Left colon (tissue), 2 donors: Measurements from ENCODE around the gene PEPD. TPM values are rescaled to one million over a fixed set of nuclear protein-coding genes. Genes with fewer than 3 reads are reported as not detected.

Source experiments
- ATAC-seq: fragments of 200-7000 bp; cut with Tn5 transposase; one replicate; pipeline ENCODE4 v1.9.1; 2020; ENCODE audit warnings: mild to moderate bottlenecking, moderate library complexity
- DNase-seq, 2 donors: peaks; one replicate each; pipeline ENCODE4 v3.0.0-alpha.2; 2020
- intact Hi-C, 2 donors: fragments of 100-400 bp; cut with DNase I in 1 of 2; cut with micrococcal nuclease in 1 of 2; formaldehyde crosslinking; loops; one replicate each; pipeline versions ENCODE4 v1.11.2 to v1.14.0; 2022; cut with DNase I, micrococcal nuclease
- total RNA-seq, 2 donors: library from RNA; stranded (reverse); fragmentation: NEBNext Ultra II Directional; extraction: Animal tissue kit (Norgen Biotek cat#: 25700); gene quantifications; one replicate each; pipeline ENCODE4 v1.2.1, GENCODE V29; 2021
- donor health status: DM: no; HTN: no; CAD: no.
- donor health status: DM: yes; HTN: yes; CAD: no.

PEPD gene
- total RNA-seq, 2 donors from 2014 or later = 35.7 to 86.1 TPM

GRCh38 chr19:33435706-33436359 is 85.8 kb downstream of the PEPD start:
- no peak for ATAC-seq
- intact Hi-C loops = no loop called here
- DNase-seq = no peak

- ATAC-seq (no peak), DNase-seq (no peak)
- intact Hi-C loops = loop anchor here (5.0 kb wide), 2 partner anchors 332 to 337 kb away; no protein-coding TSS in a partner anchor
Measured at GRCh38 chr19:33434886-33435705, 86.5 kb downstream of the PEPD start.

GRCh38 chr19:33434069-33434885 is 87.3 kb downstream of the PEPD start:
- ATAC-seq (no peak), DNase-seq (no peak)
- intact Hi-C loops = loop anchor here (5.0 kb wide), 2 partner anchors 333 to 338 kb away; no protein-coding TSS in a partner anchor

GRCh38 chr19:33432446-33433170 is 89.0 kb downstream of the PEPD start:
- ATAC-seq (no peak), DNase-seq (no peak)
- intact Hi-C loops = loop anchor here (5.0 kb wide), 2 partner anchors 335 to 340 kb away; no protein-coding TSS in a partner anchor

- ATAC-seq (no peak), DNase-seq (no peak)
- intact Hi-C loops = loop anchor here (5.0 kb wide), 2 partner anchors 335 to 340 kb away; no protein-coding TSS in a partner anchor
Measured at GRCh38 chr19:33432015-33432414, 89.6 kb downstream of the PEPD start.

- DNase-seq (peak in 1 of 2 donors; percentile 80), ATAC-seq (peak; percentile 94)
- intact Hi-C loops = loop anchor here (5.0 kb wide), 2 partner anchors 337 to 342 kb away; no protein-coding TSS in a partner anchor
Measured at GRCh38 chr19:33430674-33431277, 90.8 kb downstream of the PEPD start.

- intact Hi-C loops = loop anchor here (5.0 kb wide), 2 partner anchors 337 to 342 kb away; no protein-coding TSS in a partner anchor
- DNase-seq = no peak
Measured at GRCh38 chr19:33429891-33430673, 91.5 kb downstream of the PEPD start.

GRCh38 chr19:33428627-33429125 is 92.9 kb downstream of the PEPD start:
- ATAC-seq (no peak), DNase-seq (peak in 1 of 2 donors; percentile 5)
- intact Hi-C loops = no loop called here

More at GRCh38 chr19:33429891-33430673, 91.5 kb downstream of the PEPD start:
- ATAC-seq = no peak

- DNase-seq (peak in 1 of 2 donors; percentile 11), ATAC-seq (no peak)
- intact Hi-C loops = no loop called here
Measured at GRCh38 chr19:33427801-33428626, 93.6 kb downstream of the PEPD start.

- intact Hi-C loops = no loop called here
- no peak for ATAC-seq
- peak in 1 of 2 donors; percentile 6 for DNase-seq
Measured at GRCh38 chr19:33426621-33427361, 94.8 kb downstream of the PEPD start.

GRCh38 chr19:33424181-33424580 is 97.4 kb downstream of the PEPD start:
- intact Hi-C loops = no loop called here
- DNase-seq (no peak), ATAC-seq (no peak)

GRCh38 chr19:33422369-33423180 is 99.0 kb downstream of the PEPD start:
- ATAC-seq (no peak), DNase-seq (no peak)
- intact Hi-C loops = no loop called here

- DNase-seq = no peak
- ATAC-seq = no peak
- intact Hi-C loops = no loop called here
Measured at GRCh38 chr19:33421368-33421767, 100.2 kb downstream of the PEPD start.

GRCh38 chr19:33420821-33421220 is 100.8 kb downstream of the PEPD start:
- DNase-seq = no peak
- intact Hi-C loops = no loop called here
- ATAC-seq = no peak

GRCh38 chr19:33419788-33420130 is 101.8 kb downstream of the PEPD start:
- intact Hi-C loops = no loop called here
- no peak for ATAC-seq

More at GRCh38 chr19:33419788-33420130, 101.8 kb downstream of the PEPD start:
- no peak for DNase-seq
